Type B pancreatic cell (in vitro differentiated cells): ENCODE results near the gene FARP1. TPM values are rescaled to one million over a fixed set of nuclear protein-coding genes. Genes with fewer than 3 reads are reported as not detected.
A peak's percentile ranks its signal among the peaks of the same experiment; 100 is the strongest.

ENCODE experiments used
- DNase-seq: peaks from one replicate; pipeline ENCODE4 v3.0.0; 2021; ENCODE audit warnings: mixed read lengths; ENCODE audit not compliant: unreplicated experiment; ENCODE audit errors: extremely low spot score
- H3K27ac Mint-ChIP-seq: 2 replicates; pipeline ENCODE4 v1.8.0; 2021; ENCODE audit warnings: mild to moderate bottlenecking, mixed read lengths
- H3K27me3 Mint-ChIP-seq: 2 replicates; pipeline ENCODE4 v1.8.0; 2021; ENCODE audit warnings: mixed read lengths
- H3K36me3 Mint-ChIP-seq: 2 replicates; pipeline ENCODE4 v1.8.0; 2021; ENCODE audit warnings: mixed read lengths
- H3K4me1 Mint-ChIP-seq: one replicate; pipeline ENCODE4 v1.8.0; 2021; ENCODE audit warnings: mixed read lengths; ENCODE audit not compliant: unreplicated experiment
- H3K4me3 Mint-ChIP-seq: 2 replicates; pipeline ENCODE4 v1.8.0; 2021; ENCODE audit warnings: mild to moderate bottlenecking, mixed read lengths
- H3K9me3 Mint-ChIP-seq: 2 replicates; pipeline ENCODE4 v1.8.0; 2021; ENCODE audit warnings: mixed read lengths
- CTCF ChIP-seq: fragments of 200-600 bp; sonication (generic); conservative IDR thresholded peaks from 2 replicates; pipeline ENCODE4 v1.5.0; 2021; ENCODE audit warnings: antibody characterized with exemption, mild to moderate bottlenecking
- total RNA-seq: library from RNA; stranded (reverse); gene quantifications from 2 replicates; pipeline ENCODE4 v1.2.1, GENCODE V29; 2021; ENCODE audit warnings: low replicate concordance

FARP1 gene
- total RNA-seq, 1 donor from 2014 or later = 195 TPM

DNA sequence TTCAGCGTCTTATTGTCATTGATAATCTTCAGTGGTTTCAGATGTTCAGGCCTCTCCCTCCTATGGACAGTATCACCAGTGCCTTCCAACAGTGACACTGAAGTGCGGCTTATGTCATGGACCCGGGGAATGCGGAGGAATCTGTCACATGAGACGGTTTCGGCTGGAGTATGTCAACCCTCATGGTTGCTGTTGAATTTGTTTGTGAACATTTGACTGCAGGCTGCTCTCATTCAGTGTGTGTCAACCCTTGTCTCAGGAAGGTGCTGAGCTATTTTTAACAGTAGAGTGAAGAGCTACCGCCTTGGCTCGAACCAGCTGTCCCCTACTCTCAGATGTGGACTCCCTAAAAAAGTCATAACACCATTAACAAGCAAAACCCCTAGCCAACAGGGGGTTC lies 173.0 kb downstream of the FARP1 start:
- H3K4me1 Mint-ChIP-seq = peaks cover 42% of the 10 kb centered on the region
- DNase-seq = no peak
- no peaks in the 10 kb centered on the region for H3K27me3 Mint-ChIP-seq
- H3K36me3 Mint-ChIP-seq = peaks cover 32% of the 10 kb centered on the region
- peak overlapping the region; percentile 70 for H3K27ac Mint-ChIP-seq
- H3K9me3 Mint-ChIP-seq = peaks cover under 1% of the 10 kb centered on the region
- no peak overlapping the region for H3K4me3 Mint-ChIP-seq
- TF ChIP-seq CTCF = no peak

DNA sequence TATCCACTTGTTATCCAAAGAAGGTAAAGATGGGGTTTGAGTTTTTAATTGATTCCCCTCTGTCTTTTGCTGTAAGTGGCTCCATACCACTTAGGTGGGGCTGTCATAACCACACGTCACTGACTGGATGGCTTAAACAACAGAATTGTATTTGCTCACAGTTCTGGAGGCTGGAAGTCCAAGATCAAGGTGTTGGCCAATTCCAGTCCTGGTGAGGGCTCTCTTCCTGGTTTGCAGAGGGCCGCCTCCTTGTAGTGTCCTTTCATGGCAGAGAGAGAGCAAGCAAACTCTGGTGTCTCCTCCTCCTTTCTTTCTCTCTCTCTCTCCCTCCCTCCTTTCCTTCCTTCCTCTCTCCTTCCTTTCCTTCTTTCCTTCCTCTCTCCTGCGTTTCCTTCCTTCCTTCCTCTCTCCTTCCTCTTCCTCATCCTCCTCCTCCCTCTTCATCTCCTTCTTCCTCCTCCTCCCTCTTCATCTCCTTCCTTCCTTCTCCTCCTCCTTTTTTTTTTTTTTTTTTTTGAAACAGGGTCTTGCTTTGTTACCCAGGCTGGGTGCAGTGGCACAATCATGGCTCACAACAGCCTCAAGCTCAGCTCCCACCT lies 174.8 kb downstream of the FARP1 start:
- Mint-ChIP-seq H3K36me3 (peaks cover 37% of the 10 kb centered on the region), H3K27me3 (no peaks in the 10 kb centered on the region), H3K9me3 (peaks cover 4% of the 10 kb centered on the region), H3K27ac (no peak overlapping the region), H3K4me3 (no peak overlapping the region), H3K4me1 (peaks cover 44% of the 10 kb centered on the region)
- DNase-seq = no peak
- no peak for TF ChIP-seq CTCF

DNA sequence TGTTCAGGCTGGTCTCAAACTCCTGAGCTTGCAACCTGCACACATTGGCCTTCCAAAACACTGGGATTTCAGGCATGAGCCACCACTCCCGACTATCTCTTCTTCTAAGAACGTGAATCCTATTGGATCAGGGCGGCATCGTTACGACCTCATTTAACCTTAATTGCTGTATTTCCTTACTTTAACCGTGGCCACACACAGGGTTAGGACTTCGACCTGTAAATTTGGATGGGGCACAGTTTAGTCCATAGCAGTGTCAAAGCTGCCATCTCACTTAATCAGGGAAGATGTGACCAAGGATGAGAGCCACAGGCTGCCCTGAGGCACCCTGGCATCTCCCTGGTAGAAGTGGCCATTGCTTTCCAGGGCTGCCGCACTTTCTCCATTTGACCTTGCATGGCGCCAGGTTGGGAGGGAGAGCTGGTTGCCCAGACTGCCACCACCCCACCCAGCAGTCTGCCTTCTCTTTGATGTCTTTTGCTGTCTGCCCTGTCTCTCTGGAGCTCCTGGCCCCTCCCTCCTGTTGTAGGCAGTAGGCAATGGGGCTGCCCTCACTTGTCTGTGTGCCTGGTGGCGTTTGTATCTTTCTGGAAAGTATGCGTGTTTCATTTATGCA lies 175.5 kb downstream of the FARP1 start:
- DNase-seq = no peak
- Mint-ChIP-seq H3K4me3 (no peak overlapping the region), H3K27me3 (no peaks in the 10 kb centered on the region), H3K36me3 (peaks cover 36% of the 10 kb centered on the region), H3K27ac (no peak overlapping the region), H3K4me1 (peaks cover 38% of the 10 kb centered on the region), H3K9me3 (peaks cover 4% of the 10 kb centered on the region)
- TF ChIP-seq CTCF = no peak

DNA sequence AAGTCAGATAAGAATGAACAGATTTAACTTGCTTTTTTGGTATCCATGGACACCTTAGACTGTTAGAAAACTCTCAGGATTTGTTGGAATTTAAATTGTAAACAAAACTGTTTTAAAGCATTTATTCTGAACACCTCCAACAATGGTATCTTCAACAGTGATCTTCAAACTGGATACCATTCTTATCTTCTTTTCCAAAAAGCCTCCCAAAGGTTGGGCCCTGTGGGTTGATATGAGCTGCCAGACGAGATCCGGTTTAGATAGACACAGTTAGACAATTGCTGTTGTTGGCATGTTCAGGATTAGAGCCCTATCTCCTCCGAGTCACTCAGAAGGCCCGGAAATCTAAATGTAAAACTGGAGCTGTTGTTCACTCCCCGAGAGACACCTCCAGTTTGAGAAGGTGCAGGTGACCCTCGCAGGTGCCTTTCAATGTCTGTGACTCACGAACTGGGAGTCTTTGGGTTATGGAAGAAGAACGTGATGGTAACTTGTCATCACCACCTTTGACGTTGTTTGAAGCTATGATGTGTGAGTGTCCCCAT lies 177.7 kb downstream of the FARP1 start:
- Mint-ChIP-seq H3K4me3 (peak overlapping the region; percentile 24), H3K36me3 (peaks cover 32% of the 10 kb centered on the region), H3K4me1 (peaks cover 45% of the 10 kb centered on the region), H3K27me3 (no peaks in the 10 kb centered on the region), H3K27ac (peak overlapping the region; percentile 92), H3K9me3 (peaks cover 10% of the 10 kb centered on the region)
- no peak for DNase-seq
- TF ChIP-seq CTCF = no peak

DNA sequence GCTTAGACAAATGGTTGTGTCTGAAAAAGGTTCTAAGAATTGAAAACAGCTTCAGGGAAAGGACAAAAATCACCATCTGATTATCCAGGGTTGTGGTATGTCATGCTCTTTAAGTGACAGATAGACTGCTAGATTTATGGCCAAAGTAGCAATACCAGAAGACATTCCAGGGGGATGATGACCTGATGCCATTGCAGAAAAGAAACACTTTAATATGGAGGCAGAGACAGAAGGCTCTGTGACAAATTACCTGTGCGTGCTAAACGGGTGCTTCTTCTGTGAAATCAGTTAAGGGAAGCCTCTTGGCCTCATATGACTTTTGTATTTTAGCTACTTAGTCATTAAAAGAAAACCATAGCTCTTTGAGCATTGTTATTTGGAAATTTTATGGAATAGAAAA lies 178.5 kb downstream of the FARP1 start:
- TF ChIP-seq CTCF = no peak
- peaks cover 28% of the 10 kb centered on the region for H3K36me3 Mint-ChIP-seq
- peak overlapping the region; percentile 92 for H3K27ac Mint-ChIP-seq
- H3K4me1 Mint-ChIP-seq = peaks cover 48% of the 10 kb centered on the region
- DNase-seq = no peak
- H3K4me3 Mint-ChIP-seq = peak overlapping the region; percentile 74
- H3K9me3 Mint-ChIP-seq = peaks cover 10% of the 10 kb centered on the region
- H3K27me3 Mint-ChIP-seq = no peaks in the 10 kb centered on the region
